IPS-NIHi7 (cell line): ENCODE data around the gene USP5.

Experiments used
- DNase-seq: peaks from one replicate; pipeline ENCODE4 v3.0.0; 2012; ENCODE audit warnings: mixed read lengths; ENCODE audit errors: extremely low spot score

USP5 gene

GRCh38 chr12:6851921-6852650 lies at the start of gene USP5:
TSS of gene USP5 (plus strand) at chr12:6852150. CDS start at chr12:6852180, 30 bp downstream.
- DNase-seq: peak; percentile 95

- DNase-seq: no peak
These were observed 44.8 kb upstream of the USP5 start for GRCh38 chr12:6807170-6807569.

GRCh38 chr12:6809056-6809455 lies 42.9 kb upstream of the USP5 start:
- no peak for DNase-seq

GRCh38 chr12:6810758-6811157 lies 41.2 kb upstream of the USP5 start:
- no peak for DNase-seq

- no peak for DNase-seq
These were observed 38.6 kb upstream of the USP5 start for GRCh38 chr12:6813363-6813762.

- DNase-seq: no peak
These were observed 35.4 kb upstream of the USP5 start for GRCh38 chr12:6816598-6816997.

- no peak for DNase-seq
These were observed 34.9 kb upstream of the USP5 start for GRCh38 chr12:6817098-6817497.

GRCh38 chr12:6817662-6818157 lies 34.2 kb upstream of the USP5 start:
- DNase-seq: no peak

- peak; percentile 60 for DNase-seq
These were observed 33.7 kb upstream of the USP5 start for GRCh38 chr12:6818222-6818621.

- DNase-seq: no peak
These were observed 33.3 kb upstream of the USP5 start for GRCh38 chr12:6818645-6819044.

GRCh38 chr12:6819106-6820030 lies 32.6 kb upstream of the USP5 start:
- DNase-seq: no peak

GRCh38 chr12:6820166-6820565 lies 31.8 kb upstream of the USP5 start:
- no peak for DNase-seq

- DNase-seq: peak; percentile 76
These were observed 30.1 kb upstream of the USP5 start, which contains the start of gene GPR162 for GRCh38 chr12:6821591-6822425. TSS of gene GPR162 (plus strand) at chr12:6821821. CDS start at chr12:6823899, 2,078 bp downstream.

- DNase-seq: no peak
These were observed 29.4 kb upstream of the USP5 start for GRCh38 chr12:6822426-6823135.

- DNase-seq: no peak
These were observed 28.5 kb upstream of the USP5 start for GRCh38 chr12:6823182-6824084.

GRCh38 chr12:6824085-6824775 lies 27.7 kb upstream of the USP5 start:
- DNase-seq: no peak

GRCh38 chr12:6824901-6825381 lies 27.0 kb upstream of the USP5 start:
- no peak for DNase-seq

GRCh38 chr12:6825398-6826124 lies 26.4 kb upstream of the USP5 start:
- peak; percentile 90 for DNase-seq
